Skeletal muscle satellite cell (primary cell): ENCODE results near the gene DNM1.

Source experiments
- H3K27me3 ChIP-seq: 2 replicates; pipeline ENCODE4 v1.7.0; 2013; ENCODE audit warnings: low read length; ENCODE audit not compliant: control insufficient read depth, insufficient read depth
- H3K36me3 ChIP-seq: 2 replicates; pipeline ENCODE4 v1.7.0; 2013; ENCODE audit warnings: mild to moderate bottlenecking, control low read depth, low read length; ENCODE audit not compliant: insufficient read depth
- H3K4me1 ChIP-seq: 2 replicates; pipeline ENCODE4 v1.7.0; 2013; ENCODE audit warnings: low read length; ENCODE audit not compliant: control insufficient read depth, insufficient read depth
- H3K4me2 ChIP-seq: 2 replicates; pipeline ENCODE4 v1.7.0; 2013; ENCODE audit warnings: mild to moderate bottlenecking, low read length
- H3K4me3 ChIP-seq: 2 replicates; pipeline ENCODE4 v1.7.0; 2013; ENCODE audit warnings: low read length
- H3K9ac ChIP-seq: 2 replicates; pipeline ENCODE4 v1.7.0; 2013; ENCODE audit warnings: mild to moderate bottlenecking, low read depth, low read length, moderate library complexity
- H3K9me3 ChIP-seq: replicated peaks from 2 replicates; pipeline ENCODE4 v1.7.0; 2013; ENCODE audit warnings: mild to moderate bottlenecking, control low read depth, low read length

Gene DNM1

GRCh38 chr9:128192601-128193371, 10.4 kb upstream of the DNM1 start:
- H3K4me2 ChIP-seq, result peak overlapping the region; percentile 100
- H3K9ac ChIP-seq, result peak overlapping the region; percentile 99
- no peaks in the 10 kb centered on the region for H3K27me3 ChIP-seq
- H3K9me3 ChIP-seq, result no peaks in the 10 kb centered on the region
- H3K36me3 ChIP-seq, result peaks cover 17% of the 10 kb centered on the region
- peak overlapping the region; percentile 92 for H3K4me3 ChIP-seq
- H3K4me1 ChIP-seq, result peaks cover 22% of the 10 kb centered on the region

- H3K9ac ChIP-seq, result peak overlapping the region; percentile 99
- H3K4me3 ChIP-seq, result peak overlapping the region; percentile 92
- peaks cover 10% of the 10 kb centered on the region for H3K36me3 ChIP-seq
- peak overlapping the region; percentile 100 for H3K4me2 ChIP-seq
- no peaks in the 10 kb centered on the region for H3K27me3 ChIP-seq
- H3K9me3 ChIP-seq, result no peaks in the 10 kb centered on the region
- peaks cover 18% of the 10 kb centered on the region for H3K4me1 ChIP-seq
These were observed 9.6 kb upstream of the DNM1 start for GRCh38 chr9:128193469-128194096.

GRCh38 chr9:128201441-128202369, 1.5 kb upstream of the DNM1 start:
- Histone ChIP-seq H3K36me3 (no peaks in the 10 kb centered on the region), H3K4me2 (no peak overlapping the region), H3K4me1 (peaks cover 7% of the 10 kb centered on the region), H3K4me3 (no peak overlapping the region), H3K27me3 (peaks cover 30% of the 10 kb centered on the region), H3K9me3 (no peaks in the 10 kb centered on the region), H3K9ac (no peak overlapping the region)

GRCh38 chr9:128202648-128203023, 543 bp upstream of the DNM1 start:
- no peak overlapping the region for H3K4me3 ChIP-seq
- peak overlapping the region; percentile 99 for H3K4me2 ChIP-seq
- peaks cover 33% of the 10 kb centered on the region for H3K27me3 ChIP-seq
- no peaks in the 10 kb centered on the region for H3K9me3 ChIP-seq
- no peaks in the 10 kb centered on the region for H3K36me3 ChIP-seq
- peaks cover 7% of the 10 kb centered on the region for H3K4me1 ChIP-seq
- H3K9ac ChIP-seq, result no peak overlapping the region

GRCh38 chr9:128203707-128204551, 750 bp downstream of the DNM1 start:
- Histone ChIP-seq H3K36me3 (no peaks in the 10 kb centered on the region), H3K4me1 (peaks cover 7% of the 10 kb centered on the region), H3K4me2 (peak overlapping the region; percentile 99), H3K9ac (no peak overlapping the region), H3K4me3 (peak overlapping the region; percentile 73), H3K27me3 (peaks cover 35% of the 10 kb centered on the region), H3K9me3 (no peaks in the 10 kb centered on the region)

- Histone ChIP-seq H3K4me2 (no peak overlapping the region), H3K9ac (no peak overlapping the region), H3K36me3 (no peaks in the 10 kb centered on the region), H3K4me3 (no peak overlapping the region), H3K9me3 (no peaks in the 10 kb centered on the region), H3K27me3 (peaks cover 43% of the 10 kb centered on the region), H3K4me1 (peaks cover 7% of the 10 kb centered on the region)
These were observed 1.7 kb downstream of the DNM1 start for GRCh38 chr9:128204858-128205257.

GRCh38 chr9:128205296-128205944, 2.2 kb downstream of the DNM1 start:
- H3K4me1 ChIP-seq, result peaks cover 7% of the 10 kb centered on the region
- H3K4me3 ChIP-seq, result no peak overlapping the region
- no peaks in the 10 kb centered on the region for H3K36me3 ChIP-seq
- peaks cover 43% of the 10 kb centered on the region for H3K27me3 ChIP-seq
- no peak overlapping the region for H3K9ac ChIP-seq
- no peak overlapping the region for H3K4me2 ChIP-seq
- H3K9me3 ChIP-seq, result no peaks in the 10 kb centered on the region

- Histone ChIP-seq H3K4me3 (no peak overlapping the region), H3K4me2 (no peak overlapping the region), H3K36me3 (no peaks in the 10 kb centered on the region), H3K4me1 (peaks cover 7% of the 10 kb centered on the region), H3K9ac (no peak overlapping the region), H3K9me3 (no peaks in the 10 kb centered on the region), H3K27me3 (peaks cover 54% of the 10 kb centered on the region)
These were observed 3.3 kb downstream of the DNM1 start for GRCh38 chr9:128206484-128206883.

GRCh38 chr9:128206916-128207910, 4.0 kb downstream of the DNM1 start:
- H3K4me2 ChIP-seq, result no peak overlapping the region
- no peaks in the 10 kb centered on the region for H3K36me3 ChIP-seq
- peaks cover 60% of the 10 kb centered on the region for H3K27me3 ChIP-seq
- no peak overlapping the region for H3K4me3 ChIP-seq
- H3K4me1 ChIP-seq, result peaks cover 7% of the 10 kb centered on the region
- H3K9me3 ChIP-seq, result no peaks in the 10 kb centered on the region
- H3K9ac ChIP-seq, result no peak overlapping the region

- no peak overlapping the region for H3K4me3 ChIP-seq
- no peak overlapping the region for H3K9ac ChIP-seq
- peaks cover 7% of the 10 kb centered on the region for H3K4me1 ChIP-seq
These were observed 5.2 kb downstream of the DNM1 start for GRCh38 chr9:128208386-128208785.

More at GRCh38 chr9:128208386-128208785, 5.2 kb downstream of the DNM1 start:
- Histone ChIP-seq H3K27me3 (peaks cover 66% of the 10 kb centered on the region), H3K9me3 (no peaks in the 10 kb centered on the region), H3K36me3 (no peaks in the 10 kb centered on the region), H3K4me2 (no peak overlapping the region)
